Ammon's horn (tissue), 1 donor: ENCODE results near the gene DKK3.

ENCODE experiments used
- DNase-seq: peaks from one replicate; pipeline ENCODE4 v3.0.0-alpha.2; 2016; ENCODE audit warnings: low spot score

The DKK3 gene

GRCh38 chr11:11940551-11940950 is 67.9 kb downstream of the DKK3 start:
- DNase-seq, result no peak

GRCh38 chr11:11937957-11938356 is 70.5 kb downstream of the DKK3 start:
- no peak for DNase-seq

- DNase-seq, result no peak
These were observed 71.0 kb downstream of the DKK3 start for GRCh38 chr11:11937433-11937832.

- DNase-seq, result no peak
These were observed 72.9 kb downstream of the DKK3 start for GRCh38 chr11:11935536-11935935.

- peak; percentile 58 for DNase-seq
These were observed 76.9 kb downstream of the DKK3 start for GRCh38 chr11:11931461-11932055.

- no peak for DNase-seq
These were observed 78.5 kb downstream of the DKK3 start for GRCh38 chr11:11929920-11930319.

GRCh38 chr11:11923828-11924227 is 84.6 kb downstream of the DKK3 start:
- no peak for DNase-seq

GRCh38 chr11:11916981-11917399 is 91.4 kb downstream of the DKK3 start:
- no peak for DNase-seq

- no peak for DNase-seq
These were observed 92.8 kb downstream of the DKK3 start for GRCh38 chr11:11915625-11916024.

- no peak for DNase-seq
These were observed 95.0 kb downstream of the DKK3 start for GRCh38 chr11:11913395-11913794.
